Fibroblast of lung (primary cell): ENCODE data around the gene HIBADH.

Source experiments
- EZH2 ChIP-seq: IDR thresholded peaks from 2 replicates; pipeline ENCODE4 v1.5.1; 2012; ENCODE audit warnings: low read length, control low read depth, mild to moderate bottlenecking; ENCODE audit errors: missing control alignments
- TF ChIP-seq, protein P1 (sequence below), 2 donors: IDR thresholded peaks in 1 of 2; conservative IDR thresholded peaks in 1 of 2; 1 replicate in 1 of 2; 2 replicates in 1 of 2; pipeline ENCODE4 v1.5.1; 2011 to 2012; ENCODE audit warnings: low read length in 2 of 2, control low read depth in 1 of 2, inconsistent platforms in 1 of 2, low read depth in 1 of 2, mild to moderate bottlenecking in 1 of 2

DNA sequence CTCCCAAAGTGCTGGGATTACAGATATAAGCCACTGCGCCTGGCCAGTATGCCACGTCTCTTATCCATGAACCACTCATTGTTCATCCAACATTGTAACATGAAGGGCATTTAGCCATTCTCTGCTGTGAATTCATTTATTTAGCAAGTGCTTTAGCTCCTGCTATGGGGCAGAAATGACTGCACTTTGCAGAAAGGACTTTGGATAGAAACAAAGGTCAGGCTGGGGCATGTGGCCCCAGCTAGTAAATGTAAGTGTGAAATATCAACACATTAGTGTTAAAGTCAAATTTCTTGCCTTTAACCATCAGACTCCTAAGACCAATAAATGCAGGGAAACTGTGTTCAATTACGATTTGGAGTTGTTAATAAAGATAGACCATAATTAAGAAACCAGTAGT is 49.5 kb upstream of the HIBADH start:
- TF ChIP-seq, protein P1, sequence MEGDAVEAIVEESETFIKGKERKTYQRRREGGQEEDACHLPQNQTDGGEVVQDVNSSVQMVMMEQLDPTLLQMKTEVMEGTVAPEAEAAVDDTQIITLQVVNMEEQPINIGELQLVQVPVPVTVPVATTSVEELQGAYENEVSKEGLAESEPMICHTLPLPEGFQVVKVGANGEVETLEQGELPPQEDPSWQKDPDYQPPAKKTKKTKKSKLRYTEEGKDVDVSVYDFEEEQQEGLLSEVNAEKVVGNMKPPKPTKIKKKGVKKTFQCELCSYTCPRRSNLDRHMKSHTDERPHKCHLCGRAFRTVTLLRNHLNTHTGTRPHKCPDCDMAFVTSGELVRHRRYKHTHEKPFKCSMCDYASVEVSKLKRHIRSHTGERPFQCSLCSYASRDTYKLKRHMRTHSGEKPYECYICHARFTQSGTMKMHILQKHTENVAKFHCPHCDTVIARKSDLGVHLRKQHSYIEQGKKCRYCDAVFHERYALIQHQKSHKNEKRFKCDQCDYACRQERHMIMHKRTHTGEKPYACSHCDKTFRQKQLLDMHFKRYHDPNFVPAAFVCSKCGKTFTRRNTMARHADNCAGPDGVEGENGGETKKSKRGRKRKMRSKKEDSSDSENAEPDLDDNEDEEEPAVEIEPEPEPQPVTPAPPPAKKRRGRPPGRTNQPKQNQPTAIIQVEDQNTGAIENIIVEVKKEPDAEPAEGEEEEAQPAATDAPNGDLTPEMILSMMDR (conservative IDR thresholded peaks at IDR 0.05 in 1 of 2, IDR thresholded peaks at IDR 0.05 in 1 of 2; ENCODE audit: low read depth in 1 of 2, low read length in 2 of 2), result no peak
- no peak for TF ChIP-seq EZH2
